NCI-H1436 (cell line): Measurements from ENCODE around the gene ACP1.
A peak's percentile ranks its signal among the peaks of the same experiment; 100 is the strongest.

Experiments
- DNase-seq: peaks from one replicate; lab custom pipeline; 2025; lab: John Stamatoyannopoulos, UW

Gene ACP1

GRCh38 chr2:280650-281110 is 15.9 kb downstream of the ACP1 start:
- no peak for DNase-seq

GRCh38 chr2:281381-281780 is 16.6 kb downstream of the ACP1 start:
- no peak for DNase-seq

GRCh38 chr2:282371-283263 is 17.9 kb downstream of the ACP1 start:
- no peak for DNase-seq

DNA sequence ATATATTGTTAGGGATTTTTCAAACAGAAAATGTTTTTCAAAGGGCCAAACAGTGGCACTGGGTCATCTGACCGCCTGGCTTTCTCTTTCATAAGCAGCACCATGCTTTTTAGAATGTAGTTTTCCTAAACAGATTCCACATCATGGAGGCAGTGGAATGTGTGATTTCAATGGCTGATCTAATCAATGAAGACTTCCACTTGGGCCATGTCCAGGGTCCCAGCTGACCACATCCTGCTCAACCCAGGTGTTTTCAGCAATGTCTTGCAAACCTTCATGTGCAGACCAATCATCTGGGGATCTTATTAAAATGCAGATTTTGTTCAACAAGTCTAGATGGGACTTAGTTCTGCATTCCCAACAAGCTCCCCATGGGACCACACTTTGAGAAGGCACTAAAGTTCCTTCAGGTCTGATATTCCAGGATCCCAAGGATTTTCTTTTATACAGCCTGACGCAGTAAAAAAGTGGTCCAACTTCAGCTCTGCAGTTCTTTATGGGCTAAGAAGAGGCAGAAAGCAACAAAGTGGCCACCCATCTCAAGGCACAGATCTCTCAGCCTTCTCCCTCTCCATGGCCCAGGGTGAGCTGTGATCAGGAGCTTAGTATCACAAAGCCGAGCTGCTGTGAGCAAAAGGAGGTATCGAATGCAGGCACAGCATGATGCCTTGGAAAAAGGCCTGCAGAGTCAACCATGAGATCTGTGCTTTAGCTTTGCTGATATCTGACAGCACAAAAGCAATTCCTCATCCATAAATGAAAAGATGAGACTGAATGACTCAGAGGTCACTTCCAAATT is 19.4 kb downstream of the ACP1 start:
- no peak for DNase-seq

- no peak for DNase-seq
Measured at GRCh38 chr2:284896-285492, 20.2 kb downstream of the ACP1 start.

- DNase-seq, result no peak
Measured at GRCh38 chr2:285531-285930, 20.8 kb downstream of the ACP1 start.

DNA sequence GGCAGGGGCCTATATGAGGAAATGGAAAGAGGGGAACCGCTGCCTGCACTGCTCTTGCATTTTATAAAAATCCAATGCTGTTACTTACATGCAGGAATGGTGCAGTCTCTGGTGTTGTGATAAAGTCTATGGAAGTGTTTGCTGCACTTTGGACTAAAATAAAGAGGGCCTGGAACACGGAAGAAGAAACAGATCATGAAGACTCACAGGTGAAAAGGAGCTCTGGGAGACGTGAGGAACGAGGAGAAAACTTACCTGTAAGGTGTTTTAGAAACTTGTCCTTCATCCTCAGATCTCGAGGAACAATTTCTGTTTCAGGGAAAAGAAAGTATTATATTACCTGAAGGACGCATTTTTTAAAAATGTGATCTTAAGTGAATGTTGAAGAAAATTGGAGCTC is 21.3 kb downstream of the ACP1 start:
- no peak for DNase-seq

- no peak for DNase-seq
Measured at GRCh38 chr2:286774-287392, 22.1 kb downstream of the ACP1 start.

- DNase-seq, result no peak
Measured at GRCh38 chr2:287471-287885, 22.7 kb downstream of the ACP1 start.

GRCh38 chr2:287911-288757 is 23.4 kb downstream of the ACP1 start, which contains the start of gene ALKAL2:
ALKAL2 (minus strand) TSS chr2:288091; CDS start chr2:287835, 256 bp downstream.
- no peak for DNase-seq

DNA sequence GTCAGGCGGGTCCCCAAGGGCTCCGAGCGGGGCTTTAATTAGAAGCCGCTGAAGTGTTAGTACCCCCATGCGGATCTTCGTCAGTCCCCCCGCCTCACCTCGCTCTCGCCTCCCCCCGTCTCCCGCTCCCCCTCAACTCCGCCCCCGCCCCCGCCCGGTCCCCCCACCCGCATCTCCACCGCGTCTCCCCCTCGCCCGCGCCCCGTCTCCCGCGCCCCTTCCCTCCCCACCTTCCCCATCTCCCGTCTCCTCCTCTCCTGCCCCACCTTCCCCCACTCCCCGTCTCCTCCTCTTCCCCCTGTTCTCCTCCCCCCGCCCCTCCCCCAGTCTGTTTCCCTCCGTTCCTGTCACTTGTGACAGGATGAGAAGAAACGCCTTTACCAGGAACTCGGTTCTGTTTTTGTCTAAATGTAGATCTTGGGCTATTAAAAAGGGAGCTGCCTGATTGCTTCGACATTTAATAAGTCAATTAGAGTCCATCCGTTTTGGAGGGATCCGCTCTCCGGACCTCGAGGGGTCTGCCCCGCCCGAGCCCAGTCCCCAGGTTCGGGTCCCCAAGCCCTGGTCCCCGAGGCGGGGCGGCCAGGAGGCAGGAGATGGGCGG is 24.1 kb downstream of the ACP1 start:
- DNase-seq, result no peak

DNA sequence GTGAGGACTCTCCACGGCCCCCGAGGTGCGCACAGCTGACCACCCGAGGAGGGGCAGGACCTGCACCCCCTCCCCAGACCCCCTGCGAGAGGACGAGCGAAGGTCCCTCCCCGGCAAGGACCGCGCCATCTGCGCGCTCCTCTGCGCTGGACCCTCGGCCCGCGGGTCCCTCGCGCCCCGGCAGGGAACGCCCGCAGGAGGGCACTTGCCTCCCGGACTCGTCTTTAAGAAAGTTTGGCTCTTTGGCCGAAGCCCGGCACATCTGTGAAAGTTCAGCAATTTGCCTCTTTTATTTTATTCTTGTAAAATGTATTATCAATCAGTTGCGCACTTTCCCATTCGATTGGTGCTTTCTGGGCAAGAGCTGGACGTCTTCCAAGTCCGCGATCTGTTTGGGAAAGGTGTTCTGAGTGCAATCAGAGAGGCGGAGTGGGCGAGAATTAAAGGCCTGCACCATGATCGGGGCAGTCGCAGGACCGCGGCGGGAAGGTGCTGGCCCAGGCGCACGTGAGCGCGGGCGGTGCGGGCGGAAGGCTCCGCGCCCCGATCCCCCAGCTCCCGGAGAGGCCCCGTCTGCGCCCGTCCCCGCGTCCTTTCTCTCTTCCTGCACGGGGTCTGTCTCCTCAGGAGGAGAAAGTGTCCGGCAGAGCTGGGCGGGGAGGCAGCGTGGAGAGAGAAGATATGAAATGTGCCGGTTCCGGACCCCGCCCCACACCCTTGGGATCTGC is 24.8 kb downstream of the ACP1 start:
- DNase-seq, result no peak

- peak; percentile 44 for DNase-seq
Measured at GRCh38 chr2:290090-290722, 25.5 kb downstream of the ACP1 start.

- no peak for DNase-seq
Measured at GRCh38 chr2:295090-295489, 30.3 kb downstream of the ACP1 start.

- no peak for DNase-seq
Measured at GRCh38 chr2:296354-296753, 31.6 kb downstream of the ACP1 start.

- DNase-seq, result no peak
Measured at GRCh38 chr2:305366-305765, 40.6 kb downstream of the ACP1 start.

GRCh38 chr2:309148-309953 is 44.6 kb downstream of the ACP1 start:
- DNase-seq, result no peak

DNA sequence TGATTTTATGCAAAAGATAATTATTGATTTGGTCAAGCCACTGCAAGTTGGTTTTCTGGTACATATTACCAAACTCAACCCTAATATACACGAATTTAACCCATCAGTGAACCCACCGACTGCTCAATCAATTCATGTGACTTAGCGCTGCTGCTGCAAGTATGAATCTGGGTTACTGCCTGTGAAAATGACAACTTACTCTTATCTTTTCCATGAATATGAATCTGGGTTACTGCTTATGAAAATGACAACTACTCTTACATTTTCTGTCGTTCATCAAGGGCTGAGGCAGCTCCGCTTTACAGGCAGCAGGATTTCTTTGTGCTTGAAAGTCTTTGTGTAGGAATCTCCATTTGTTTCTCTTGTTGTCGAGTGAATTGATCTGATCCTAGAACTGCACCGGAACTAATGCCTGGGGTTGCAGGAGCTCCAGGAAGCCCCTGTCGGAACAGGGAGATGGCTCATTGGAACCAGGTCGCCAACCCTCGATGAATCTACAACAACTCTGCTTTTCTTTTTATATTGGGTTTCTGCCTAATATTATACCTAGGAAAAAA is 45.3 kb downstream of the ACP1 start:
- DNase-seq, result no peak
